Lower leg skin (tissue), 4 donors: ENCODE results near the gene OR12D1. TPM values are rescaled to one million over a fixed set of nuclear protein-coding genes. Genes with fewer than 3 reads are reported as not detected.

Experiments
- DNase-seq, 2 donors: peaks; one replicate each; pipeline ENCODE4 v3.0.0-alpha.2; 2019; ENCODE audit warnings: low spot score in 2 of 2
- H3K4me3 ChIP-seq: fragments of 200-600 bp; sonication (generic); 2 replicates; pipeline ENCODE4 v1.5.1; 2017; ENCODE audit warnings: mild to moderate bottlenecking, low read depth; ENCODE audit not compliant: poor library complexity, severe bottlenecking
- CTCF ChIP-seq, 3 donors: fragments of 450-650 bp; IDR thresholded peaks; one replicate each; pipeline ENCODE4 v1.5.1; 2016; ENCODE audit warnings: antibody characterized with exemption in 3 of 3, mild to moderate bottlenecking in 3 of 3, moderate library complexity in 2 of 3
- POLR2A ChIP-seq, 2 donors: fragments of 450-650 bp; IDR thresholded peaks; one replicate each; pipeline ENCODE4 v1.6.1; 2016 to 2017; ENCODE audit warnings: antibody characterized with exemption in 2 of 2, mild to moderate bottlenecking in 1 of 2, moderate library complexity in 1 of 2
- WGBS, 2 donors: methylation state at CpG; one replicate each; pipeline ENCODE4 v1.1.5; 2018; 5-methylcytosine and 5-hydroxymethylcytosine counted together
- intact Hi-C: fragments of 100-400 bp; cut with DNase I; formaldehyde crosslinking; loops from one replicate; pipeline ENCODE4 v1.15.0; 2023; ENCODE audit warnings: low total_unique reads
- total RNA-seq, 4 donors: library from RNA; depleted of rRNA; stranded (reverse); fragments of >200 nt; gene quantifications; one replicate each; pipeline ENCODE4 v1.1.0, GENCODE V29; 2016

Gene OR12D1
- total RNA-seq = not detected

DNA sequence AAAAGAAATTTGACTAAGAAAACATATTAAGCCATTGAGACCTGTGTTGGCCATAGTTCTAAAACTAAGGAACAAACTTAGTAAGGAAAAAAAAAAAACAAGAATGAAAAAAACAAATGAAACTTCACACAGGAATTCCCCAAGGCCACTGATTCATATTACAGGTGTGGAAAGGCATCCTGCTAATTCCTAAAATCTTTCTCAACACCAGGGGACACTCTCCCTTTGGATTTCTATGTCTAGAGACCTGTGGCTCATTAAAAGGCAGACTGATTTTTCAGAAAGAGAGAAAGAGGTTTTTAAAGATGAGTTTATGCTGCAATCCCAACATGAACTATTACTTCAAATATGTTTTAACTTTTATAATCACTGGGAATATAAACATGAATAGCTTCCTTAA, at the start of gene OR12D1:
Gene OR12D1 (plus strand): TSS at position 341 of the 400 bp plus-strand sequence.
- intact Hi-C loops = no loop called here
- no peak for DNase-seq
- no peak for TF ChIP-seq POLR2A (IDR thresholded peaks at IDR 0.05)
- no peak for TF ChIP-seq CTCF (IDR thresholded peaks at IDR 0.05)
- H3K4me3 ChIP-seq = no peak within 1 kb of the TSS

- intact Hi-C loops = no loop called here
- H3K4me3 ChIP-seq = no peak within 1 kb of the TSS
- 78 to 81% methylated on average over 3 of the region's 3 CpGs for WGBS, 2 donors
- no peak for DNase-seq
- TF ChIP-seq CTCF (IDR thresholded peaks at IDR 0.05) = no peak
These were observed 46.0 kb upstream of the OR12D1 start, which contains the start of gene OR5V1 for GRCh38 chr6:29368765-29369164. Gene OR5V1, minus strand, starts transcription at chr6:29368865. Its CDS starts 12,670 bp downstream, at chr6:29356195.

GRCh38 chr6:29375191-29375590, 39.5 kb upstream of the OR12D1 start, which contains the start of gene OR12D3:
Gene OR12D3, minus strand, starts transcription at chr6:29375291. Its CDS starts 4 bp downstream, at chr6:29375287.
- WGBS, 2 donors = 85 to 92% methylated on average over 1 of the region's 1 CpG
- TF ChIP-seq CTCF (IDR thresholded peaks at IDR 0.05) (no peak), POLR2A (IDR thresholded peaks at IDR 0.05) (no peak)

DNA sequence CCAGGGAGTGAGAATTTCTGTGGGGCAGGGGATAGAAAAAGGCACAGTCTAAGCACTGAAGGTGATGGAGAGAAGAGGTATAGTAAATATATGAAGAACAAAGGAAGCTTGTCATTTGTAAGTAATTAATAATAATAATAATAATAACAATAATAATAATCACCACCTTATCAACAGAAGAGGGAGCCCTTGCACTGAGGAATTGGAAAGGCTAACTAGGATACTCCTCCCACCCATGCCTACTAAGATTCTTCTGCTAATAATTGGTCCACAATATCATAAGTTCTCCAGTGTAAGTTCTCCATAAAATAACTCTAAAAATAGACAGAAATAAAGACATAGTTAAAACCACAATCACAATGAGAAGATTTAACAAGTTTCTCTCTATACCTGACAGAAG, 38.7 kb upstream of the OR12D1 start:
- TF ChIP-seq CTCF (IDR thresholded peaks at IDR 0.05) = no peak
- TF ChIP-seq POLR2A (IDR thresholded peaks at IDR 0.05) = no peak
- H3K4me3 ChIP-seq = no peak overlapping the region
- no peak for DNase-seq
- intact Hi-C loops = no loop called here

More at GRCh38 chr6:29375191-29375590, 39.5 kb upstream of the OR12D1 start, which contains the start of gene OR12D3:
- intact Hi-C loops = no loop called here
- no peak within 1 kb of the TSS for H3K4me3 ChIP-seq
- no peak for DNase-seq

GRCh38 chr6:29388533-29388932, 26.2 kb upstream of the OR12D1 start:
- TF ChIP-seq POLR2A (IDR thresholded peaks at IDR 0.05) (no peak), CTCF (IDR thresholded peaks at IDR 0.05) (no peak)
- no peak overlapping the region for H3K4me3 ChIP-seq
- 65 to 76% methylated on average over 4 of the region's 4 CpGs for WGBS, 2 donors
- DNase-seq = no peak
- intact Hi-C loops = no loop called here

- intact Hi-C loops = no loop called here
- no peak for DNase-seq
- TF ChIP-seq POLR2A (IDR thresholded peaks at IDR 0.05) (no peak), CTCF (IDR thresholded peaks at IDR 0.05) (no peak)
- no peak within 1 kb of the TSS for H3K4me3 ChIP-seq
These were observed 19.4 kb upstream of the OR12D1 start, which contains the start of gene OR12D2 for GRCh38 chr6:29395331-29395730. Gene OR12D2, plus strand, starts transcription at chr6:29395631. Its CDS starts 1,069 bp downstream, at chr6:29396700.
